Measurements from ENCODE around the gene SLC2A1. TPM values are rescaled to one million over a fixed set of nuclear protein-coding genes. Genes with fewer than 3 reads are reported as not detected.

Gene SLC2A1
- total and polyA plus RNA-seq, 2 of the 13 experiments (the other 11 are each of a cell fraction or from before 2014, with no cell fraction given): 125 to 423 TPM

DNA sequence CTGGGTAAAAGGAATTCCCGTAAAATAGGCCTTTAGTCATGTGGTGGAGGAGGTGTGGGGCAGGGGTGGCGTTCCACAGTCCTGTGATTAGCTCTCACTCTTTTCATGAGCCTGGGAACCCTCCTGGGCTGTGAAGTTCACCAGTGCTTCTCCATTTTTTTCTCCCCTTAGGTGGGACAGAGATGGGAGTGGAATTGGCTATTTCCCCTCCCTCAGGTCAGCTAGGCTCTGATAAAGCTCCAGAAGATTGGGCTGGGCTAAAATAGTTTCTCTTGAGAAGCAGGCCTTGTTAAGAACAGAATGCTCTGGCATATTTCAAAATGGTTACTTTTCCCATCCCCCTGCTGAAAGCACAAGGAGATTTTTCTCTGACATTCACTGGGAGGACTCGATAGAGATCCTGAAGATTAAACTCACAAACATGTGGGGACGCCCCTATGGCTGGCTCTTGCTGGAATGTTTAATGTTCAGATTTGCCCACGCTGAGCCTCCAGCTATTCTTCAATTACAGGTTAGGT is 33.4 kb upstream of the SLC2A1 start (continued):
- TF ChIP-seq ZMAT3 (CRISPR knock-in tag; conservative IDR thresholded peaks at IDR 0.05): no peak
- TF ChIP-seq TBL1XR1 (IDR thresholded peaks at IDR 0.05; ENCODE audit: borderline replicate concordance, low read length, partially characterized antibody): no peak
- TF ChIP-seq SOX5 (CRISPR knock-in tag; IDR thresholded peaks at IDR 0.05; ENCODE audit: borderline replicate concordance): no peak
- no peak for TF ChIP-seq ELK4 (CRISPR knock-in tag; IDR thresholded peaks at IDR 0.05; ENCODE audit: borderline replicate concordance)
- no peak for TF ChIP-seq STAG1 (CRISPR knock-in tag; IDR thresholded peaks at IDR 0.05)

- intact Hi-C loops (cut with micrococcal nuclease; ENCODE audit: unreplicated experiment): no loop called here
- ChIA-PET POLR2A (no interaction called here), CTCF (ENCODE audit: low intra/inter-chr PET ratio, low total read pairs) (no interaction called here)
- peaks cover 51% of the 10 kb centered on the region for H3K4me1 ChIP-seq (ENCODE audit: insufficient read depth, low read length)
- H3K4me2 ChIP-seq (ENCODE audit: low read depth, low read length): peak overlapping the region; percentile 55
- DNase-seq (ENCODE audit: low spot score): peak; percentile 73
- no peaks in the 10 kb centered on the region for H3K79me2 ChIP-seq (ENCODE audit: insufficient read depth, low read length)
- H3K4me3 ChIP-seq (replicated peaks in 1 of 3; ENCODE audit: insufficient read depth in 1 of 3, low read depth in 2 of 3, low read length in 3 of 3): no peak overlapping the region
- no peaks in the 10 kb centered on the region for H4K20me1 ChIP-seq (ENCODE audit: insufficient read depth, low read length)
- FAIRE-seq: peak; percentile 62
- H2AFZ ChIP-seq (ENCODE audit: low read length): peak overlapping the region; percentile 36
- peak; percentile 34; the same call in 2 of the 3 replicates for ATAC-seq
- in situ Hi-C loops (cut with HindIII; ENCODE audit: extremely low pct_ligation_motif_present, low pct_unique_long_range_greater_than_20kb): no loop called here
- 27% methylated on average over 9 of the region's 9 CpGs for WGBS (ENCODE audit: low lambda C conversion rate)
- no peaks in the 10 kb centered on the region for H3K36me3 ChIP-seq (replicated peaks in 1 of 2; ENCODE audit: control insufficient read depth in 1 of 2, insufficient read depth in 2 of 2, low read length in 2 of 2)
- no peaks in the 10 kb centered on the region for H3K9me3 ChIP-seq (ENCODE audit: low read length)
- no TSS peak for BruUV-seq (replicated peaks)
- peak overlapping the region; percentile 65 for H3K27ac ChIP-seq (ENCODE audit: extremely low read length, insufficient read depth, low read length)
- H3K9ac ChIP-seq (ENCODE audit: insufficient read depth, low read depth, low read length): 0 out of 2 replicates have a peak overlapping the region, but pooled peaks have one; percentile 11
- H3K27me3 ChIP-seq (ENCODE audit: control insufficient read depth in 1 of 2, insufficient read depth in 2 of 2, low read length in 2 of 2): no peaks in the 10 kb centered on the region
- TF ChIP-seq ZSCAN12 (CRISPR knock-in tag; IDR thresholded peaks at IDR 0.05): no peak
- TF ChIP-seq MED1 (CRISPR knock-in tag; IDR thresholded peaks at IDR 0.05): peak; percentile 79
- peak; percentile 40 for TF ChIP-seq ELF3 (CRISPR knock-in tag; IDR thresholded peaks at IDR 0.05)
- TF ChIP-seq ZNF263 (CRISPR knock-in tag; IDR thresholded peaks at IDR 0.05): peak; percentile 82
- TF ChIP-seq NR2F6 (IDR thresholded peaks at IDR 0.05): no peak
- TF ChIP-seq NR2F6 (CRISPR knock-in tag; IDR thresholded peaks at IDR 0.05): peak; percentile 43; the same call in 1 of the 2 replicates
- TF ChIP-seq ZNF546 (CRISPR knock-in tag; conservative IDR thresholded peaks at IDR 0.05): no peak
- TF ChIP-seq, protein P1, sequence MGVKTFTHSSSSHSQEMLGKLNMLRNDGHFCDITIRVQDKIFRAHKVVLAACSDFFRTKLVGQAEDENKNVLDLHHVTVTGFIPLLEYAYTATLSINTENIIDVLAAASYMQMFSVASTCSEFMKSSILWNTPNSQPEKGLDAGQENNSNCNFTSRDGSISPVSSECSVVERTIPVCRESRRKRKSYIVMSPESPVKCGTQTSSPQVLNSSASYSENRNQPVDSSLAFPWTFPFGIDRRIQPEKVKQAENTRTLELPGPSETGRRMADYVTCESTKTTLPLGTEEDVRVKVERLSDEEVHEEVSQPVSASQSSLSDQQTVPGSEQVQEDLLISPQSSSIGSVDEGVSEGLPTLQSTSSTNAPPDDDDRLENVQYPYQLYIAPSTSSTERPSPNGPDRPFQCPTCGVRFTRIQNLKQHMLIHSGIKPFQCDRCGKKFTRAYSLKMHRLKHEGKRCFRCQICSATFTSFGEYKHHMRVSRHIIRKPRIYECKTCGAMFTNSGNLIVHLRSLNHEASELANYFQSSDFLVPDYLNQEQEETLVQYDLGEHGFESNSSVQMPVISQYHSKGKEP (CRISPR knock-in tag; IDR thresholded peaks at IDR 0.05): no peak
- TF ChIP-seq, protein P2, sequence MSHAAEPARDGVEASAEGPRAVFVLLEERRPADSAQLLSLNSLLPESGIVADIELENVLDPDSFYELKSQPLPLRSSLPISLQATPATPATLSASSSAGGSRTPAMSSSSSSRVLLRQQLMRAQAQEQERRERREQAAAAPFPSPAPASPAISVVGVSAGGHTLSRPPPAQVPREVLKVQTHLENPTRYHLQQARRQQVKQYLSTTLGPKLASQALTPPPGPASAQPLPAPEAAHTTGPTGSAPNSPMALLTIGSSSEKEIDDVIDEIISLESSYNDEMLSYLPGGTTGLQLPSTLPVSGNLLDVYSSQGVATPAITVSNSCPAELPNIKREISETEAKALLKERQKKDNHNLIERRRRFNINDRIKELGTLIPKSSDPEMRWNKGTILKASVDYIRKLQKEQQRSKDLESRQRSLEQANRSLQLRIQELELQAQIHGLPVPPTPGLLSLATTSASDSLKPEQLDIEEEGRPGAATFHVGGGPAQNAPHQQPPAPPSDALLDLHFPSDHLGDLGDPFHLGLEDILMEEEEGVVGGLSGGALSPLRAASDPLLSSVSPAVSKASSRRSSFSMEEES (CRISPR knock-in tag; IDR thresholded peaks at IDR 0.05): peak; percentile 91
- 0 out of 2 replicates have a peak, but pooled peaks have one; percentile 49 for TF ChIP-seq DPF2 (CRISPR knock-in tag; IDR thresholded peaks at IDR 0.05; ENCODE audit: borderline replicate concordance, low read depth)
- TF ChIP-seq ZSCAN9 (CRISPR knock-in tag; IDR thresholded peaks at IDR 0.05; ENCODE audit: borderline replicate concordance): 0 out of 2 replicates have a peak, but pooled peaks have one; percentile 17
- TF ChIP-seq SOX6 (IDR thresholded peaks at IDR 0.05): no peak
- peak; percentile 40; the same call in 1 of the 2 replicates for TF ChIP-seq SOX6 (CRISPR knock-in tag; IDR thresholded peaks at IDR 0.05)
- no peak for TF ChIP-seq HNF4G (IDR thresholded peaks at IDR 0.05; ENCODE audit: borderline replicate concordance, low read depth, low read length)
- peak; percentile 45; the same call in 1 of the 2 replicates for TF ChIP-seq HNF4G (CRISPR knock-in tag; IDR thresholded peaks at IDR 0.05; ENCODE audit: borderline replicate concordance, low read depth)
Observed at GRCh38 chr1:42990757-42991346, 32.2 kb upstream of the SLC2A1 start.
